ENCODE results near the gene PNPLA8.
"Not testable (repeated sequence)": the region's sequence is repeated elsewhere in the genome, so short reads cannot be mapped to it uniquely, and the experiment has no call there.

Gene PNPLA8

DNA sequence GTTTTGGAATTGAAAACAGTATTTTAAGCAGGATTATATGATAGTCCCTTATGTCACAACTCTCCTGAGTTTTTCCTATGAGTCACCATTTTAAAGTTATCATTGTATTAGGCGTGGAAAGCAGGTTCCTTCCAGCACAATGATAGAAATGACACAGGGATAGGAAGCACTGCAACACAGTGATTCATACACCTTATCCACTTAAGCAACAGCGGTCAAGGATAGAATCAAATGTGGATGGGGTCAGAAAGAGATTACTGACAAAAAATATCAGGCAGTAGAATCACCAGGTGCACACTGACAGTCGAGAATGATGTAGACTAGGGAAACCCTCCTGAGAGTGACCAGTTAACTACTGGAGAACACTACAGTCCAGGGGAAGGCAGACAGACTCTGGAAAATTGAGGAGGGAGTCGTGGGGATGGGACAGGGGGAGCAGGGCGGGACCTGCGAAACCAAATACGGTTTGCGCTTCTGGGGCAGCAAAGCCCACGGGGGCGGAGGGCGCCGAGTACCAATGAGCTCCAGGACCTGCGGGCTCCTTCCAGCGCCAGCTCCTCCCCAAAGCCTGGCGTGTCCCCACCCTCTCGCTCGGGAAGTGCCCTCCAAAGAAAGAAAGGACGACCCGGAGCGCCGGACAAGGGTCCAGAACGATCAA lies 479 bp downstream of the PNPLA8 start:
- TF ChIP-seq, protein P1, sequence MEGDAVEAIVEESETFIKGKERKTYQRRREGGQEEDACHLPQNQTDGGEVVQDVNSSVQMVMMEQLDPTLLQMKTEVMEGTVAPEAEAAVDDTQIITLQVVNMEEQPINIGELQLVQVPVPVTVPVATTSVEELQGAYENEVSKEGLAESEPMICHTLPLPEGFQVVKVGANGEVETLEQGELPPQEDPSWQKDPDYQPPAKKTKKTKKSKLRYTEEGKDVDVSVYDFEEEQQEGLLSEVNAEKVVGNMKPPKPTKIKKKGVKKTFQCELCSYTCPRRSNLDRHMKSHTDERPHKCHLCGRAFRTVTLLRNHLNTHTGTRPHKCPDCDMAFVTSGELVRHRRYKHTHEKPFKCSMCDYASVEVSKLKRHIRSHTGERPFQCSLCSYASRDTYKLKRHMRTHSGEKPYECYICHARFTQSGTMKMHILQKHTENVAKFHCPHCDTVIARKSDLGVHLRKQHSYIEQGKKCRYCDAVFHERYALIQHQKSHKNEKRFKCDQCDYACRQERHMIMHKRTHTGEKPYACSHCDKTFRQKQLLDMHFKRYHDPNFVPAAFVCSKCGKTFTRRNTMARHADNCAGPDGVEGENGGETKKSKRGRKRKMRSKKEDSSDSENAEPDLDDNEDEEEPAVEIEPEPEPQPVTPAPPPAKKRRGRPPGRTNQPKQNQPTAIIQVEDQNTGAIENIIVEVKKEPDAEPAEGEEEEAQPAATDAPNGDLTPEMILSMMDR (IDR thresholded peaks at IDR 0.05; ENCODE audit: extremely low read depth, missing control alignments), result no peak
- peak; percentile 64 for DNase-seq (ENCODE audit: low spot score)

DNA sequence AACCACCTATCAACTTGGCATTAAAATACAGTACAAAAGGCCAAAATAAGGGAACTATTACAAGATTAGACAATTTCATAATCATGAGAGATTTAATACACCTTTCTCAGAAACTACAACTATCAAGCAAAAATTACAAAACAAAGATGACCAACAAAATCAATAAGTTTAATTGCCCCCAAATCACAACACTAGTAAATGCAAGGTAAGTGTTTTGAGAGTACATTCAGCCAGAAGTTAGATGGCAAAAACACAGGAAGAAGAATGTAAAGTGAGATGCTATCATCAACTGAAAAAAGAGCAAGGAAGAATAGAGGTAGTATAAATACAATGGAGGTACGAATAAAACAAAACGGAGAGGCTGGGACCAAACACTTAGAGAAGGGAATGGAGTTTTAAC lies 3.2 kb downstream of the PNPLA8 start:
- TF ChIP-seq, protein P1 (IDR thresholded peaks at IDR 0.05; ENCODE audit: extremely low read depth, missing control alignments), result no peak
- DNase-seq (ENCODE audit: low spot score), result no peak

DNA sequence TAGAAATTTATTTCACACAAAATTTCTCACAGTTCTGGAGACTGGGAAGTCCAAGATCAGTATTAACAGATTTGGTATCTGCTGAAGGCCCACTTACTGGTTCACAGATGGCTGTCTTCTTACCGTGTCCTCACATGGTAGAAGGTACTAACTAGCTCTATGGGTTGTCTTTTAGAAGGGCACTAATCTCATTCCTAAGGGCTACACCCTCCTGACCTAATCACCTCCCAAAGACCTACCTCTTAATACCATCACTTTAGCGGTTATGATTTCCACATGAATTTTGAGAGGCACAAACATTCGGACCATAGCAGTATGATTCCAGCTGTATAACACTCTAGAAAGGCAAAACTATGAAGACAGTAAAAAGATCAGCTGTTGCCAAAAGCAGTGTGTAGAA lies 8.0 kb downstream of the PNPLA8 start:
- TF ChIP-seq, protein P1 (IDR thresholded peaks at IDR 0.05; ENCODE audit: extremely low read depth, missing control alignments), result no peak
- no peak for DNase-seq (ENCODE audit: low spot score)

DNA sequence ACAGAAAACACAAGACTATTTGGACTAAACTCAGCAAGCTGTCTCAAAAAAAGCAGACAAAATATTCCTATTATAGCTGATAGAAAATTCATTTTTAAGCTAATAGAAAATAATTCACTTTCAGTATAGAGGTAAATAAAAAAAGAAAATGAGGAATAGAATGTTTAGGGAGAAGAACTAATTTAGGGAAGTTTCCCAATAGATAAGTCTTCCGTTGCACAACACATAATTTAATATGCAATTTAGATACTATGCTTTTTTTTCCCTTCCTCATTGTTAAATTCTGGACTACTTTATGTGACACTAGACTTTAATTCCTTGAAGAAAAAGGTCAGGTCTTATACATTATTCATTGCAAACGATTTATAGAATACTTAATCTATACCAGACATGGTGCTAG lies 10.3 kb downstream of the PNPLA8 start:
- DNase-seq (ENCODE audit: low spot score), result no peak
- TF ChIP-seq, protein P1 (IDR thresholded peaks at IDR 0.05; ENCODE audit: extremely low read depth, missing control alignments), result no peak

DNA sequence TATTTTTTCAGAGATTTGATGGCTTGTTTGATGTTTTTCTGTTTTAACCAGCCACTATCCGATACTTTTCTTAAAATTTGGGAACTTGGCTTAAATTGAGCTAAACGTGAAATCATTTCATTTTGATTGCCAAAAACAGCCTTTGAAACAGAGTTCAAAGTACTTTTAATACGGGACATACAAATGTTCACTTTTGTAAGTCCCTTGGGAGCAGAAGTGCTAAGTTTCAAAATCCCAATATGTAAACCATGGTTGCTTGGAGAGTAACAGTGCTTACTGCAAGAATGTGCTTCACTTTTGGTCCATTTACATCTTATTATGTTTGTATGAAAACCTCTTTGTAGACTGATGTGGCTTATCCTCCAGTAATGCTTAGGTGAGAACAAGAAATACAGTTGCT lies 10.9 kb downstream of the PNPLA8 start:
- DNase-seq (ENCODE audit: low spot score), result no peak
- TF ChIP-seq, protein P1 (IDR thresholded peaks at IDR 0.05; ENCODE audit: extremely low read depth, missing control alignments), result no peak

DNA sequence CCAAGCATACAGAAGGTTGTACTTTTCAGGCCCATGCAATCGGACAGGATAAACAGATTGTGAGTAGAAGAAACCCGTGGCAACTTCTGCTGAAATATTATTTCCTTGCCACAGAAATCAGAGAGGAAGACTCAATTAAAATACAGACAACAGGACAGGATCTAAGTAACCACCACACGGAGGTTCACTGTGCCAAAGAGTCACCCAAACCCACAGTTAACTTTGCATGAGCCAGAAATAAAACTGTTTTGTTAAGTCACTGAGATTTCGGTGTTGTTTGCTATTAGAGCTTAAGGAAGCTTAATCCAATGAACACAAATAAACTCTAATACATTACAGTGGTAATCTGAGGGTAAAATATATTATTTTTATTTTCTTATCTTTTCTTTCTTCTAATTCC lies 14.0 kb downstream of the PNPLA8 start:
- DNase-seq (ENCODE audit: low spot score), result no peak
- TF ChIP-seq, protein P1 (IDR thresholded peaks at IDR 0.05; ENCODE audit: extremely low read depth, missing control alignments), result no peak

DNA sequence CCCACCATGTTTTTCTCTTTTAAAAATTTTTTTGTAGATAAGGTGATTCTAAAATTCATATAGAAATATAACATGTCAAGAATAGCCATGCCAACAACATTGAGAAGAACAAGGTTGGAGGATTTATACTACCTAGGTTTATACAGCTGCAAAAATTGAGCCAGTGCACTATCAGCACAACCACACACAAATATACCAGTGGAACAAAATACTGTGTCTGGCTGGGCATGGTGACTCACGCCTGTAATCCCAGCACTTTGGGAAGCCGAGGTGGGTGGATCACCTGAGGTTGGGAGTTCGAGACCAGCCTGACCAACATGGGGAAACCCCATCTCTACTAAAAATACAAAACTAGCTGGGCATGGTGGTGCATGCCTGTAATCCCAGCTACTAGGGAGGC lies 21.4 kb downstream of the PNPLA8 start:
- DNase-seq (ENCODE audit: low spot score), result not testable (repeated sequence)

All from GM20000 (cell line).